GM21515 (cell line): ENCODE measurements around the gene SAPCD2.
A peak's percentile ranks its signal among the peaks of the same experiment; 100 is the strongest.

Experiments
- ATAC-seq: cut with Tn5 transposase; IDR thresholded peaks from one replicate; pipeline ENCODE4 v1.9.1; 2021; ENCODE audit not compliant: unreplicated experiment

Gene SAPCD2

GRCh38 chr9:137107312-137107921 is 37.1 kb upstream of the SAPCD2 start:
- ATAC-seq, result no peak

GRCh38 chr9:137106662-137107250 is 36.4 kb upstream of the SAPCD2 start:
- ATAC-seq, result no peak

GRCh38 chr9:137105814-137106661 is 35.7 kb upstream of the SAPCD2 start:
- no peak for ATAC-seq

- no peak for ATAC-seq
Measured at GRCh38 chr9:137103206-137103999, 33.0 kb upstream of the SAPCD2 start.

GRCh38 chr9:137099231-137099630 is 28.9 kb upstream of the SAPCD2 start:
- no peak for ATAC-seq

- ATAC-seq, result no peak
Measured at GRCh38 chr9:137097761-137098462, 27.6 kb upstream of the SAPCD2 start.

GRCh38 chr9:137096785-137097546 is 26.6 kb upstream of the SAPCD2 start:
- ATAC-seq, result no peak

- peak; percentile 67 for ATAC-seq
Measured at GRCh38 chr9:137095664-137096517, 25.5 kb upstream of the SAPCD2 start.

- ATAC-seq, result no peak
Measured at GRCh38 chr9:137089232-137089947, 19.0 kb upstream of the SAPCD2 start.

- no peak for ATAC-seq
Measured at GRCh38 chr9:137088121-137088520, 17.8 kb upstream of the SAPCD2 start.

GRCh38 chr9:137087409-137087925 is 17.1 kb upstream of the SAPCD2 start:
- peak; percentile 3 for ATAC-seq

- ATAC-seq, result peak; percentile 78
Measured at GRCh38 chr9:137086531-137087408, 16.4 kb upstream of the SAPCD2 start, which contains the start of gene MAN1B1. Gene MAN1B1, plus strand, starts transcription at chr9:137086985. Its CDS starts 15 bp downstream, at chr9:137087000.

- ATAC-seq, result peak; percentile 15
Measured at GRCh38 chr9:137085920-137086530, 15.7 kb upstream of the SAPCD2 start.

GRCh38 chr9:137084526-137084925 is 14.2 kb upstream of the SAPCD2 start:
- no peak for ATAC-seq

GRCh38 chr9:137083394-137084004 is 13.1 kb upstream of the SAPCD2 start:
- no peak for ATAC-seq

GRCh38 chr9:137082925-137083290 is 12.6 kb upstream of the SAPCD2 start:
- no peak for ATAC-seq
